PC-3 (cell line): ENCODE data around the gene HYDIN. TPM values are rescaled to one million over a fixed set of nuclear protein-coding genes. Genes with fewer than 3 reads are reported as not detected.
"Not testable (repeated sequence)": the region's sequence is repeated elsewhere in the genome, so short reads cannot be mapped to it uniquely, and the experiment has no call there.

Experiments used
- ATAC-seq: fragments of 200-7000 bp; cut with Tn5 transposase; 2 replicates; pipeline ENCODE4 v1.9.1; 2020; ENCODE audit warnings: mild to moderate bottlenecking, moderate library complexity
- BruUV-seq: library from RNA; stranded (reverse); fragments of 400-500 nt; replicated peaks from 2 replicates; lab custom pipeline; 2021; lab: Mats Ljungman, UMichigan
- CTCF ChIA-PET: fragments of 300-600 bp; sonication (Branson Sonifier 250); formaldehyde crosslinking; loops from one replicate; lab custom pipeline; 2022; ENCODE audit warnings: antibody characterized with exemption; lab: Charles Lee
- POLR2A ChIA-PET: fragments of 300-600 bp; sonication (Branson Sonifier 250); formaldehyde crosslinking; loops from one replicate; lab custom pipeline; 2022; ENCODE audit warnings: antibody characterized with exemption; ENCODE audit not compliant: unreplicated experiment; lab: Charles Lee
- DNase-seq: peaks from one replicate; pipeline ENCODE4 v3.0.0-alpha.2; 2015
- H2AFZ ChIP-seq: fragments of 300-600 bp; sonication (generic); 2 replicates; pipeline ENCODE4 v1.6.0; 2016; ENCODE audit warnings: antibody characterized with exemption, low read length
- H3F3A ChIP-seq: fragments of 300-600 bp; sonication (generic); one replicate; pipeline ENCODE4 v1.6.0; 2017; ENCODE audit warnings: antibody characterized with exemption, low read length, control low read depth, mild to moderate bottlenecking; ENCODE audit not compliant: unreplicated experiment
- H3K27ac ChIP-seq: fragments of 300-600 bp; sonication (generic); 2 replicates; pipeline ENCODE4 v1.5.1; 2016; ENCODE audit warnings: mild to moderate bottlenecking, low read length
- H3K27me3 ChIP-seq: fragments of 300-600 bp; sonication (generic); 2 replicates; pipeline ENCODE4 v1.6.1; 2016; ENCODE audit warnings: low read length, mixed read lengths
- H3K36me3 ChIP-seq: fragments of 300-600 bp; sonication (generic); 2 replicates; pipeline ENCODE4 v1.6.1; 2016; ENCODE audit warnings: low read depth, mixed run types, low read length, mixed read lengths
- H3K4me1 ChIP-seq: fragments of 300-600 bp; sonication (generic); 2 replicates; pipeline ENCODE4 v1.5.1; 2016; ENCODE audit warnings: low read length; ENCODE audit not compliant: insufficient read depth
- H3K4me2 ChIP-seq: fragments of 300-600 bp; sonication (generic); 2 replicates; pipeline ENCODE4 v1.6.0; 2016; ENCODE audit warnings: low read length
- H3K4me3 ChIP-seq: fragments of 300-600 bp; sonication (generic); 2 replicates; pipeline ENCODE4 v1.5.1; 2016; ENCODE audit warnings: mild to moderate bottlenecking, low read length, mixed read lengths
- H3K79me2 ChIP-seq: fragments of 300-600 bp; sonication (generic); 2 replicates; pipeline ENCODE4 v1.6.1; 2017; ENCODE audit warnings: low read length, mixed read lengths
- H3K9ac ChIP-seq: fragments of 300-600 bp; sonication (generic); 2 replicates; pipeline ENCODE4 v1.6.0; 2016; ENCODE audit warnings: mild to moderate bottlenecking, low read length
- H3K9me2 ChIP-seq: fragments of 300-600 bp; sonication (generic); replicated peaks from 2 replicates; pipeline ENCODE4 v1.6.1; 2016; ENCODE audit warnings: mixed run types, low read length, mixed read lengths
- H3K9me3 ChIP-seq: fragments of 300-600 bp; sonication (generic); 2 replicates; pipeline ENCODE4 v1.6.1; 2016; ENCODE audit warnings: low read length, mixed read lengths
- H4K20me1 ChIP-seq: fragments of 300-600 bp; sonication (generic); 2 replicates; pipeline ENCODE4 v1.6.1; 2016; ENCODE audit warnings: low read length, mixed read lengths
- CTCF ChIP-seq: fragments of 300-600 bp; sonication (generic); conservative IDR thresholded peaks from 2 replicates; pipeline ENCODE4 v1.5.1; 2017; ENCODE audit warnings: antibody characterized with exemption, low read depth, mild to moderate bottlenecking, low read length
- intact Hi-C: fragments of 100-400 bp; cut with micrococcal nuclease; formaldehyde crosslinking; loops from 2 replicates; pipeline ENCODE4 v1.9.0; 2023
- total RNA-seq: library from RNA; depleted of rRNA; stranded (reverse); fragments of >200 nt; gene quantifications from 2 replicates; pipeline ENCODE4 v1.2.3, GENCODE V29; 2014

Gene HYDIN
- total RNA-seq, 1 experiment from 2014 or later, result 0.69 TPM

- H3K9me2 ChIP-seq, H3K9me3 ChIP-seq, BruUV-seq, H3K27ac ChIP-seq, POLR2A ChIA-PET, H3K27me3 ChIP-seq, H3K4me2 ChIP-seq, H3K4me1 ChIP-seq, H3F3A ChIP-seq, H3K4me3 ChIP-seq, H3K9ac ChIP-seq, H3K79me2 ChIP-seq, H2AFZ ChIP-seq, H4K20me1 ChIP-seq, CTCF ChIA-PET, H3K36me3 ChIP-seq, intact Hi-C loops: not testable (repeated sequence)
- DNase-seq (peak; percentile 34), ATAC-seq (peak; percentile 54)
- 0 out of 2 replicates have a peak, but pooled peaks have one; percentile 8 for TF ChIP-seq CTCF
Measured at GRCh38 chr16:70999735-71000134, 230.8 kb downstream of the HYDIN start.

- H3K4me1 ChIP-seq, DNase-seq, intact Hi-C loops, H3K79me2 ChIP-seq, H4K20me1 ChIP-seq, H2AFZ ChIP-seq, POLR2A ChIA-PET, H3K9ac ChIP-seq, H3K27me3 ChIP-seq, H3K27ac ChIP-seq, CTCF ChIA-PET, H3K4me2 ChIP-seq, ATAC-seq, BruUV-seq, H3F3A ChIP-seq, H3K9me3 ChIP-seq, H3K9me2 ChIP-seq, H3K36me3 ChIP-seq, H3K4me3 ChIP-seq: not testable (repeated sequence)
Measured at GRCh38 chr16:70995799-70996198, 234.7 kb downstream of the HYDIN start.

- H2AFZ ChIP-seq, H3K79me2 ChIP-seq, H3K9ac ChIP-seq, H3K36me3 ChIP-seq, POLR2A ChIA-PET, H3K27ac ChIP-seq, H3F3A ChIP-seq, CTCF ChIA-PET, DNase-seq, H3K9me3 ChIP-seq, H3K27me3 ChIP-seq, H3K4me3 ChIP-seq, H3K4me1 ChIP-seq, H4K20me1 ChIP-seq, BruUV-seq, H3K9me2 ChIP-seq, intact Hi-C loops, H3K4me2 ChIP-seq, ATAC-seq: not testable (repeated sequence)
Measured at GRCh38 chr16:70992511-70992910, 238.0 kb downstream of the HYDIN start.

GRCh38 chr16:70987019-70987715 lies 243.4 kb downstream of the HYDIN start:
- H3K27ac ChIP-seq, H3K4me1 ChIP-seq, H3K36me3 ChIP-seq, H3K9ac ChIP-seq, H3K4me3 ChIP-seq, CTCF ChIA-PET, H3K9me2 ChIP-seq, H2AFZ ChIP-seq, BruUV-seq, H4K20me1 ChIP-seq, H3K9me3 ChIP-seq, H3K27me3 ChIP-seq, H3F3A ChIP-seq, DNase-seq, intact Hi-C loops, H3K4me2 ChIP-seq, H3K79me2 ChIP-seq, POLR2A ChIA-PET: not testable (repeated sequence)
- ATAC-seq, result peak; percentile 100

- ATAC-seq, H3F3A ChIP-seq, H4K20me1 ChIP-seq, H3K9me2 ChIP-seq, H3K36me3 ChIP-seq, H3K4me2 ChIP-seq, intact Hi-C loops, H3K9ac ChIP-seq, CTCF ChIA-PET, H3K9me3 ChIP-seq, H3K4me1 ChIP-seq, H3K4me3 ChIP-seq, H3K27me3 ChIP-seq, H3K27ac ChIP-seq, DNase-seq, H2AFZ ChIP-seq, H3K79me2 ChIP-seq, POLR2A ChIA-PET, BruUV-seq: not testable (repeated sequence)
Measured at GRCh38 chr16:70984675-70985074, 245.8 kb downstream of the HYDIN start.

- H4K20me1 ChIP-seq, H3K27ac ChIP-seq, intact Hi-C loops, H2AFZ ChIP-seq, BruUV-seq, H3K4me1 ChIP-seq, H3K9me3 ChIP-seq, DNase-seq, H3K27me3 ChIP-seq, H3K36me3 ChIP-seq, H3F3A ChIP-seq, H3K4me2 ChIP-seq, H3K9ac ChIP-seq, H3K9me2 ChIP-seq, H3K4me3 ChIP-seq, ATAC-seq, CTCF ChIA-PET, POLR2A ChIA-PET, H3K79me2 ChIP-seq: not testable (repeated sequence)
Measured at GRCh38 chr16:70968332-70968731, 262.2 kb downstream of the HYDIN start.
